NCI-H1436 (cell line): Measurements from ENCODE around the gene UROS.

Source experiments
- DNase-seq: peaks from one replicate; lab custom pipeline; 2025; lab: John Stamatoyannopoulos, UW

Gene UROS

GRCh38 chr10:125822878-125823662 lies at the start of gene UROS, which contains the start of gene BCCIP:
UROS (minus strand) TSS chr10:125823258; CDS start chr10:125816499, 6,759 bp downstream.
BCCIP (plus strand) TSS chr10:125823546; CDS start chr10:125823558, 12 bp downstream.
- peak; percentile 95 for DNase-seq

GRCh38 chr10:125871338-125871737 lies 48.3 kb upstream of the UROS start:
- DNase-seq: no peak

GRCh38 chr10:125868372-125868975 lies 45.4 kb upstream of the UROS start:
- DNase-seq: peak; percentile 38

DNA sequence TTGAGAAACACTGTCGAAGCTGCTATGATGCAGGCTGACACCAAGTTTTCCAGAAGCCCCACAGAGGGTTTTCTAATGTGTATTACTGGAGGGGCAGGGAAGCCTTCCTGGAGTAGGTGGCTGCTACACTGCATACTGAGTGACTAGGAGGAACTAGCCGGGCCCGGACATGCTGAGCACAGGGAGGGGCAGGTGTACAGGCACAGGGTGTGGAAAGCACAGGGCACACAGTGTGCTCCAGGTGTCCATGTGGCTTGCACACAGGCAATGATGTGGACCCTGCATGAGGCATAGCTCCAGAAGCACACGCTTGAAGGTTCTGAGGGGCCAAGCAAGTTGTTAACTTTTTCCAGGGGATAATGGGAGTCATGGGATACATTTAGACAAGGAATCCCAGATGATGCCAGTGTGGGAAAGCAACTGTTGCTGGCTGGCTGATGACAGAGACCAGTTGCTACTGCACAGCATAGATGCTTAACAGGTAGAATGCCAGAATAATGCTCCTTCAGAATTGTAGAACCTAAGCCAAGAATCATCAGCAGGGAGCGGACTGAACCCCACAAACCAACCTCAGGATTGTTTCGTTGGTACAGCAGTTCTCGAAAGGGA lies 43.5 kb upstream of the UROS start:
- no peak for DNase-seq

DNA sequence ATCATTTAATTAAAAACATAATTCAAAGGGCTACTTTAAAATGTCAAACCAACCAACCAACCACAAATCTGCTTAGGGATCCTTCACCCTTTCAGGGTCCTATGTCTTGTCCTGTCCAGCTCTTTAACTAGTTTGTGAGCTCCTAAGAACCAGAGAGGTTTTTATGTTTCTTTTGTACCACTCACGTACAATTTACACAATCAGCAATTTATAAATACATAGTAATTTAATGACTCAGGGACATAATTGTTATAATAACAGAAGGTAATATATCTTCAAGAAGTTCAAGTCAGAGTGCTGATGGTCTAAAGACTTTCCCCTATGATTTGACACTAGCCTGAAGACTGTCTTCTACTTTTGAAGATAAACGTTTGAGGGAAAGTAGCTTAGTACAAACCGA lies 42.1 kb upstream of the UROS start:
- DNase-seq: no peak

DNA sequence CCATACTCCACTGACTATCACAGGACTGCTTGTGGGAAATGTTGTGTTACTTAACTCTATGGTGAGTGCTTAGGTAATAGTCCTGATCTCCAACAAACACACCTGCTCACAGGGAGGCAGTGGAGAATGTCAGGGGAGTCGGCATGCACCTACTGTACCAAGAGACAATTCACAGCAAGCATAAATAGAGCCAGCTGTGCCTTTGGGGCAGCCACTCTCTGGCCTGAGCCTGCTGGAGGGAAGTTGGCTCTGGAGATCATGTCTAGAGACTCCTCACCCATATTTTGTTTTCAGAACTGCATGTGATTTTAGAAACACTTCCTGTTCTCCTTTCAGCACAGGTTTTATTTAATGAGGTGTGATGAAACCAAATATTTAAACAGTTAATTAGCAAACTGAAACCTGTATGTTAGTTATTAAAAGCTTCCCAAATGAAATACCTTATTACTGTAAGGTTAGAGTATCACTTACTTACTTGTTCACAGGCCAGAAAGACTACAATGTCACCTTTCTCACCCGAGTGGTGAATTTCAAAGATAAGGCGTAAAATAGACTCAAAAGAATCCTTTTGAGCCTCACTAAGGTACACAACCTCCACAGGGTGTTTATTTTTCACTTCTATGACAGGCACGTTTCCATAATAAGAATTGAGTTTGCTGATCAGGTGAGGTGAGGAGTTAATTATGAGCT lies 36.2 kb upstream of the UROS start:
- DNase-seq: peak; percentile 13

GRCh38 chr10:125857185-125857760 lies 34.2 kb upstream of the UROS start:
- no peak for DNase-seq

DNA sequence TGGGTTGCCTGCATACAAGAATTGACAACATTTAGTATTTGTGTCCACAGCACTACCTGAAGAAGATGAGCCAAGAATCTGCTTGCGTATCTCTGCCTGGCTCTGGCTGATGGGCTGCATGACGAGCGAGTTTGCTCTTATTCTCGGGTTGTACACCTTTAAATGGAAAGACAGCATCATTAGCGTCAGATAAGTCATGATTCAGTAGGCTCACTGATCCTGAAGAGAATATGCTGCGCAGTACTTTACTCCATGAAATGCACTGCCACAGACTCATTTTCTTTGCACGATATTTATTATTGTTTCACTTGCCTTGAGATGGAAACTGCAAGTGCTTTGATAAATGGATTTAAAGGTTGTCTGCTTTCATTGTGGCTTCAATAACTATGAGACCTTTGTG lies 29.4 kb upstream of the UROS start:
- DNase-seq: no peak

DNA sequence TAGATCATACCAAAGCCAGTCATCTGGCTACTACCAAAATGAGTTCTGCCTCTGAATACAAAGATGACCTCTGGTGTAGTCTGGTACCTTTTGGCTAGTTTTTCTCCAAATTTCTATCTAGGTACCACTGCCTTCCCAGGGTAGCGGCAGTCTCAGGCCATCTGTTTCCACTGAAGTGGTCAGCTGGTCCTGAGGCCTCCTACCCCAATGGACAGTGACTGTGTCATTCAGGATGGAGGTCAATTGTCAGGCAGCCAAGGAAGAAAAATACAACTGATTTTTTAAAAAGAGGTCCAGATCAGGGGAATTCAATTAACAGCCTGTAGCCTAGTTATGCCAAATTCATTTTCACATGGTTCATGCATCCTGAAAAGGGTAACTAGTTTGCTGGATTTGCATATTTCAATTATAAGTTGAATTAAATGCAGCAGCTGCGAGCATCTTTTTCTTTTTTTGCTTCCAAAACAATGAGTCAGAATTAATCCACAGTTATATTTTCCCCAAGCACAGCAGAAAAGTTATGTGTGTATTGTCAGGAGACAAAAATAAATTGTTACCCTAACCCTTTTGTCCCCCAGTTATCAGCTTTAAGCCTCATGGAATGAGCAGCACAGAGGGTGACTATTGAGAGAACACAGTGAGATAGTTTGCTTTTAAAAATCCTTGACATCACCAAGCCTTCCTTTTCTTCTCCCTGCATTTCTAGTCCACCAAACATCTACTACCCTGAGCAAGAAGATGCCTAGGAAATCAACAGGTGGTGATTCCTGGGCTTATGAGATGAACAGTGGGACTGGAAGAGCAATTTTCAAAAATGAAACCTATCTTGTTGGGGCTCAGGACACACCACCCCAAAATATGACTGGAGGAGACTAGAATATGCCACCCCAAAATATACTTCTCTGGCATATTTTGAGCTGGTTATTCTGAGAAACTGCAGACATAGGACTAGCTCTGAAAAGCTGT lies 28.0 kb upstream of the UROS start:
- no peak for DNase-seq

DNA sequence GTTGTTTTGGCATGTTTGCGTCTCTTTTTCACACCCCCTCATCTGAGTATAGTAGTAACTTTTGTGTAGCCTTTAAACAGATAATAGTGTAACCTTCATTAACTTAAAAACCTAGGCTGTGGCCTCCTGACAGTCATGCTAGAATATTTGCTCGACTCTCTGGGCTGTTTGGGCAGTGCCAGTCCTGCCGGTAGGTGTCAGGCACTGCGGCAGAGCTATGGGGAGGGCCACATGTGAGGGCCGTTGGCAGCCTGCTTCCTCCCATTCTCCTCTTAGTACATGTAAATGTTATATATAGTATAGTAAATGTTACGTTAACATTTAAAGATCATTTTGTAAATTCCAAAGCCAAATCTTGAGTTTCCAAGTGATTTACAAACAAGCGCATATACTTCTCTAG lies 26.4 kb upstream of the UROS start:
- DNase-seq: no peak

DNA sequence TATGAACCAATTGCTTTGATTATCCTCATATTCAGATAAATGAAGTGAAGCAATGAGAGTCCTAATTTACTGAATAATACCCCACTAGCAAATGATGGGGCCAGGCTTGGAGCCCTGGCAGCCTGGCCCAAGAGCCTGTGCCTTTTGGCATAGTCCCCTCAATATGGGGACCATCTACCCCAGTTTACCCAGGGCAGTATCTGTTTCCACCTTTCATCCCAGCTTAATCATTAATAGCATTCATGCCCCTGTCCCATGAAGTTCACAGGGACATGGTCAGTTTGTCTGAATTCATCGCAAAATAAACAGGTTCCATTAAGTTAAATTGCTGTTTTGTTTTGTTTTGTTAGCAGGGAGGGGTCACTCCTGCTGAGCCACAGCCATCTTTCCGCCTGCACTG lies 25.8 kb upstream of the UROS start:
- no peak for DNase-seq

DNA sequence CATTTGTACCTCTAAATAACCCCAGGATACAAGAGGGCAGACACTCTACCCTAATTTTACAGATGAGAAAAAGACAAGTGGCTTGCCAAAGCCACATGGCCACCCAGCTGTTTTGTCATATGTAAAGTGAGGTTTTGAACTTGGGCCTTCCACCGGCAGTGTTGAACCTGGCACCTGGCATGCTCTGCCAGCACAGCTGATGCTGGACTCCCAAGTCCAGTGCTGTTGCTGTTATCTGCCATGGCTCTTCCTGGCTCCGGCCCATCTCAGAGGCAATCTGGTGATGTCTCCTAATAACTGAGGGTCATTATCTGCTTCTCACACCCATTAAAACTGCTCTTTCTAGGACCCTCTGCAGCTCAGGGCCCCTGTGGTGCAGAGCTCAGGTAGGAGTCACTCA lies 25.3 kb upstream of the UROS start:
- no peak for DNase-seq

GRCh38 chr10:125846894-125847293 lies 23.8 kb upstream of the UROS start:
- DNase-seq: no peak

- no peak for DNase-seq
Observed at GRCh38 chr10:125845617-125846016, 22.6 kb upstream of the UROS start.

GRCh38 chr10:125844751-125845221 lies 21.7 kb upstream of the UROS start:
- no peak for DNase-seq

GRCh38 chr10:125843603-125844329 lies 20.7 kb upstream of the UROS start:
- no peak for DNase-seq

GRCh38 chr10:125840955-125841354 lies 17.9 kb upstream of the UROS start:
- DNase-seq: no peak

DNA sequence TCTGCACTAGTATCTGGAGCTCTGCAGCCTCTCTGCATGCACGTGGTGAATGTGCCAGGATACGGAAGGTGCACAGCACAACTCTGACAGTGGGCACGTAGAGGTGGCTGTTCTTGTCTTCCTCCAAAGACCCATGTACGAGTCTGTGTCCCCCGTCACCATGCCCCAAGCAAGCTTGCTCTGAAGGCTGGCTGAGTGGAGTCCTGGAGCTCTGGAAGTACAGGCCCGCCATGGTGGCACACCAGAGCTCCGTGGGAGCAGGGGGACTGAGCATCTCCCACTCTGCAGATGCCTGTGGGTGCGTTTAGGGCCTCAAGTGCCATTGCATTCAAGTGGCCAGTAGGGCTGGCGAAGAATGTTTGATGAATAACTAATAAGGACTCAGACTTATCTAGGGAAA lies 17.3 kb upstream of the UROS start:
- DNase-seq: no peak

GRCh38 chr10:125838802-125839575 lies 15.9 kb upstream of the UROS start:
- DNase-seq: no peak
